GM15510 (cell line): Measurements from ENCODE around the gene RNLS.

Source experiments
- POLR2A ChIP-seq: IDR thresholded peaks from 3 replicates; pipeline ENCODE4 v1.6.1; 2011; ENCODE audit warnings: borderline replicate concordance; ENCODE audit not compliant: insufficient read length; ENCODE audit errors: extremely low read depth

The RNLS gene

GRCh38 chr10:88386821-88387773, 196.0 kb downstream of the RNLS start:
- no peak for TF ChIP-seq POLR2A

GRCh38 chr10:88386204-88386788, 196.8 kb downstream of the RNLS start:
- peak; percentile 13 for TF ChIP-seq POLR2A

- peak; percentile 35 for TF ChIP-seq POLR2A
Observed at GRCh38 chr10:88385601-88386203, 197.4 kb downstream of the RNLS start.

GRCh38 chr10:88383276-88383675, 199.8 kb downstream of the RNLS start:
- no peak for TF ChIP-seq POLR2A

GRCh38 chr10:88382699-88383098, 200.4 kb downstream of the RNLS start:
- no peak for TF ChIP-seq POLR2A

GRCh38 chr10:88379575-88379974, 203.5 kb downstream of the RNLS start:
- no peak for TF ChIP-seq POLR2A

GRCh38 chr10:88377510-88377909, 205.6 kb downstream of the RNLS start:
- TF ChIP-seq POLR2A, result no peak

GRCh38 chr10:88374392-88375175, 208.5 kb downstream of the RNLS start:
- no peak for TF ChIP-seq POLR2A

GRCh38 chr10:88372881-88373592, 210.1 kb downstream of the RNLS start:
- TF ChIP-seq POLR2A, result no peak

- no peak for TF ChIP-seq POLR2A
Observed at GRCh38 chr10:88372051-88372715, 210.9 kb downstream of the RNLS start.

- no peak for TF ChIP-seq POLR2A
Observed at GRCh38 chr10:88370713-88371112, 212.4 kb downstream of the RNLS start.

- TF ChIP-seq POLR2A, result no peak
Observed at GRCh38 chr10:88366772-88367171, 216.3 kb downstream of the RNLS start.

GRCh38 chr10:88361995-88362807, 220.9 kb downstream of the RNLS start:
- TF ChIP-seq POLR2A, result no peak
